BJ (cell line): ENCODE data around the gene PIGC. TPM values are rescaled to one million over a fixed set of nuclear protein-coding genes. Genes with fewer than 3 reads are reported as not detected.

ENCODE experiments used
- CTCF ChIA-PET: fragments of 350-600 bp; formaldehyde crosslinking; extraction: SDS; loops from one replicate; lab custom pipeline; 2021; ENCODE audit warnings: antibody characterized with exemption, inconsistent platforms; lab: Yijun Ruan, JAX
- POLR2A ChIA-PET: fragments of 300-600 bp; sonication (Branson Sonifier 250); formaldehyde crosslinking; extraction: SDS; loops from one replicate; lab custom pipeline; 2021; ENCODE audit warnings: antibody characterized with exemption; lab: Charles Lee
- DNase-seq: peaks from one replicate; pipeline ENCODE4 v3.0.0-alpha.2; 2011; ENCODE audit warnings: low read depth
- H3K27me3 ChIP-seq: 2 replicates; pipeline ENCODE4 v1.6.0; 2011; ENCODE audit warnings: low read length; ENCODE audit not compliant: control insufficient read depth, insufficient read depth
- H3K36me3 ChIP-seq: 2 replicates; pipeline ENCODE4 v1.5.1; 2011; ENCODE audit warnings: low read length; ENCODE audit not compliant: control insufficient read depth, insufficient read depth
- H3K4me3 ChIP-seq: 2 replicates; pipeline ENCODE4 v1.5.1; 2011; ENCODE audit warnings: low read depth, mild to moderate bottlenecking, control low read depth, low read length
- polyA plus RNA-seq: library from polyadenylated mRNA; depleted of rRNA; stranded (reverse); fragments of >200 nt; gene quantifications from 2 replicates; pipeline ENCODE4 v1.2.3, GENCODE V29; 2011
- TF ChIP-seq, protein P1 (sequence below): IDR thresholded peaks from 2 replicates; pipeline ENCODE4 v1.5.1; 2011; ENCODE audit warnings: low read depth, mild to moderate bottlenecking, control low read depth, inconsistent platforms, low read length, moderate library complexity; ENCODE audit not compliant: insufficient read depth

PIGC gene
- polyA plus RNA-seq, 1 experiment, result 20.7 TPM

DNA sequence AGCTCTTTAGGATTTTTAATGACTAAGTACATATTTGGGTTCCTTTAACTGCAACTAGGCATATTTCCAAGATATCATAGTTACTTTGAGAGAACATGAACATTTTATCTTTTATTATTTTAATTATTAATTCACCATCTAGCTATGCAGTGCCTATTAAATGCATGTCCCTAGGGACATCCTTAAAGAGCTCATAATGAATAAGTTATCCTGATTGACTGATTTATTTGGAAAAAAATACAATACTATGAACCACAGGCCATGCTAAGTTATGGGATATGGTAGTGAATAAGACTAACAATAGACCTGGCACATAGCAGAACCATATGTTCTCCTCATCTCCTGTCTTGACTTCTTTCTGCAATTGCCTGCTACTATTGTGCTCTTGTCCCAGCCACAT, 39.7 kb downstream of the PIGC start:
- no peak for DNase-seq
- Histone ChIP-seq H3K27me3 (no peaks in the 10 kb centered on the region), H3K4me3 (no peak overlapping the region), H3K36me3 (no peaks in the 10 kb centered on the region)
- TF ChIP-seq, protein P1, sequence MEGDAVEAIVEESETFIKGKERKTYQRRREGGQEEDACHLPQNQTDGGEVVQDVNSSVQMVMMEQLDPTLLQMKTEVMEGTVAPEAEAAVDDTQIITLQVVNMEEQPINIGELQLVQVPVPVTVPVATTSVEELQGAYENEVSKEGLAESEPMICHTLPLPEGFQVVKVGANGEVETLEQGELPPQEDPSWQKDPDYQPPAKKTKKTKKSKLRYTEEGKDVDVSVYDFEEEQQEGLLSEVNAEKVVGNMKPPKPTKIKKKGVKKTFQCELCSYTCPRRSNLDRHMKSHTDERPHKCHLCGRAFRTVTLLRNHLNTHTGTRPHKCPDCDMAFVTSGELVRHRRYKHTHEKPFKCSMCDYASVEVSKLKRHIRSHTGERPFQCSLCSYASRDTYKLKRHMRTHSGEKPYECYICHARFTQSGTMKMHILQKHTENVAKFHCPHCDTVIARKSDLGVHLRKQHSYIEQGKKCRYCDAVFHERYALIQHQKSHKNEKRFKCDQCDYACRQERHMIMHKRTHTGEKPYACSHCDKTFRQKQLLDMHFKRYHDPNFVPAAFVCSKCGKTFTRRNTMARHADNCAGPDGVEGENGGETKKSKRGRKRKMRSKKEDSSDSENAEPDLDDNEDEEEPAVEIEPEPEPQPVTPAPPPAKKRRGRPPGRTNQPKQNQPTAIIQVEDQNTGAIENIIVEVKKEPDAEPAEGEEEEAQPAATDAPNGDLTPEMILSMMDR, result no peak
- ChIA-PET CTCF (interaction anchor here (0.9 kb wide), 2 partner anchors 26 to 40 kb away, joined by 3 read pairs; partner anchors contain the start of gene PIGC), POLR2A (interaction anchor here (0.5 kb wide), 1 partner anchor 55 kb away, joined by 6 read pairs; no protein-coding TSS in a partner anchor)

DNA sequence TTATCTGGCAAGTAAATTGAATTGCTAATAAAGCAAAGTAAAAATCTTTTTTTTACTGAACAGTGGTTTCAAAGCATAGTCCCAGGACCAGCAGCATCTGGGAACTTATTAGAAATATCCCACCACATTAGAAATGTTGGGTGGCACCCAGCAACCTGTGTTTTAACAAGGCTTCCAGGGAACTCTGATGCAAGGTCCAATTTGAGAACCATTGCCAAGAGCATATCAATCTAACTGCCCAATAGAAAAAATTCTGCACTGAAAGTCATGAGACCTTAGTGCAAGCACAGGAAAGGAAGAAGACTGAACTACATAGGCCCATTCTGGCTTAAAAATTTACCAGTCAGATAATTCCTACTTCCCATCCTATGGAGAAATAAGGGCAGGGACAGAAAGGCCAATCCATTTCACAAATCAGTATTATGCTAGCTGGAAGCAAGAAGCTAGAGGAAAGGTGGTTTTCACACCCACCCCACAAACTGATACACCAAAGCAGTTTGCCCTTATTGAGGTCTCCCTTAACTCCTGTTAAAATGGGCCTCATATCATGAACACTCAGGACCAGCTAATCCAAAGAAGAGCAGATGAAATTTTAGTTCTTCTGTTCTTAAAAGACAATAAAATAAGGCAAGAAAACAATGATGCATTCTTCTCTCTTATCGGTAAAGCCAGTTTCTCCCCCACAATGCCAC, 40.8 kb downstream of the PIGC start:
- TF ChIP-seq, protein P1, result no peak
- Histone ChIP-seq H3K27me3 (no peaks in the 10 kb centered on the region), H3K4me3 (no peak overlapping the region), H3K36me3 (no peaks in the 10 kb centered on the region)
- ChIA-PET POLR2A (no interaction called here), CTCF (interaction anchor here (0.9 to 1.6 kb wide), 4 partner anchors 13 to 312 kb away, joined by 3 to 4 read pairs (median 3); partner anchors contain the start of gene PIGC)
- no peak for DNase-seq

DNA sequence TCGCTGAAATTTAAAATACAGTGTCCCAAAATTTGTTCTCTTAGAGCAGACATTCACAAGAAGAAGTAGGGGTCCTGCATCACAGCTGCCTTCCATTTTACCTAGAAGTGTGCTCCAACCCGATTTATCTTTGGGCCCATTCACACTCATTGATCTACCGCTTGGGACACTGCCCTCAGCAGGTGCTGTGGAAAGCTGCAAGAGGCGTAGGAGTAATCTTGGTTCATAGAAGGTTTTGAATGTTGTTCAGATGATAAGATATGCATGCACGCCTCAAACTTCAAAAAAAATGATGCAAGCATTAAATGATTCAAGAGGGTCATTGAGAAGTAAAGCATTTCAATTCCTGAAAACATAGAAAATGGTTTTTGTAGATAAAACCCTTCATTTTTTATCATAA, 42.0 kb downstream of the PIGC start:
- Histone ChIP-seq H3K36me3 (no peaks in the 10 kb centered on the region), H3K4me3 (no peak overlapping the region), H3K27me3 (no peaks in the 10 kb centered on the region)
- DNase-seq, result no peak
- CTCF ChIA-PET, result interaction anchor here (1.6 to 3.4 kb wide), 2 partner anchors 15 to 312 kb away, joined by 4 to 19 read pairs; no protein-coding TSS in a partner anchor
- TF ChIP-seq, protein P1, result no peak
- POLR2A ChIA-PET, result no interaction called here

DNA sequence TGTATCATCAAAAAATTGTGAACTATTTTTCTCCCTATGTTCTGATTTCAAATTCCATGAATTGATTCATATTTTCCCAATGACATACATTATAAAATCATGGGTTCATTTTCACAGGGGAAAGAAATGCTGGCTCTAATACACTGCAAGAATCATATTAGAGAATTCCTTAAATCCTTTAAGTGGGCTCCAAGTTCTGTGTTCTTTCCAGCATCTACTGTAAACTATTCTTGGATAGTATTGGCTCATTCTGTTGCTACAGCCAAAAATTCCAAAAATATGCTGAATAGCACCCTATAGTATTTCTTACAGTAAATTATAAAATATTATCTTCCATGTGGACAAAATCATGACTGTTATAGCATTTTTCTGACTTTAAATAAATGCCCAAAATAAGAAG, 42.4 kb downstream of the PIGC start:
- Histone ChIP-seq H3K27me3 (no peaks in the 10 kb centered on the region), H3K4me3 (no peak overlapping the region), H3K36me3 (no peaks in the 10 kb centered on the region)
- TF ChIP-seq, protein P1, result no peak
- POLR2A ChIA-PET, result no interaction called here
- CTCF ChIA-PET, result interaction anchor here (3.4 kb wide), 2 partner anchors 311 to 399 kb away, joined by 19 to 25 read pairs; no protein-coding TSS in a partner anchor
- no peak for DNase-seq

- CTCF ChIA-PET, result interaction anchor here (0.5 to 3.4 kb wide), 4 partner anchors 216 to 398 kb away, joined by 4 to 25 read pairs (median 12); no protein-coding TSS in a partner anchor
- POLR2A ChIA-PET, result no interaction called here
- no peak for DNase-seq
- Histone ChIP-seq H3K36me3 (no peaks in the 10 kb centered on the region), H3K27me3 (no peaks in the 10 kb centered on the region), H3K4me3 (no peak overlapping the region)
- TF ChIP-seq, protein P1, result no peak
Observed at GRCh38 chr1:172400722-172401105, 43.2 kb downstream of the PIGC start.
